Right lobe of liver (tissue), 6 donors: Measurements from ENCODE around the gene PITPNM3. TPM values are rescaled to one million over a fixed set of nuclear protein-coding genes. Genes with fewer than 3 reads are reported as not detected.

Source experiments
- ATAC-seq, 4 donors: fragments of 200-7000 bp; cut with Tn5 transposase; one replicate each; pipeline ENCODE4 v1.9.1; 2020; ENCODE audit warnings: mild to moderate bottlenecking in 4 of 4, moderate library complexity in 4 of 4
- DNase-seq, 3 donors: peaks; one replicate each; pipeline ENCODE4 v3.0.0-alpha.2; 2020
- H3K27ac ChIP-seq, 3 donors: fragments of 200-600 bp; one replicate each; pipeline ENCODE4 v1.8.0; 2022
- H3K27me3 ChIP-seq, 2 donors: fragments of 200-600 bp; one replicate each; pipeline ENCODE4 v1.8.0; 2022
- H3K36me3 ChIP-seq, 4 donors: fragments of 200-600 bp; sonication (generic) in 1 of 4; one replicate each; pipeline versions ENCODE4 v1.5.1 to v1.8.0; 2017 to 2022; ENCODE audit warnings: control low read depth in 1 of 4
- H3K4me1 ChIP-seq, 4 donors: fragments of 200-600 bp; sonication (generic) in 1 of 4; one replicate each; pipeline versions ENCODE4 v1.5.1 to v1.8.0; 2017 to 2022; ENCODE audit warnings: control low read depth in 1 of 4
- H3K4me3 ChIP-seq, 3 donors: fragments of 200-600 bp; one replicate each; pipeline ENCODE4 v1.8.0; 2022
- H3K9me3 ChIP-seq, 4 donors: fragments of 200-600 bp; sonication (generic) in 1 of 4; one replicate each; pipeline versions ENCODE4 v1.5.1 to v1.8.0; 2017 to 2022; ENCODE audit warnings: control low read depth in 1 of 4
- POLR2A ChIP-seq: fragments of 450-650 bp; IDR thresholded peaks from one replicate; pipeline ENCODE4 v1.6.1; 2017; ENCODE audit warnings: antibody characterized with exemption, mild to moderate bottlenecking
- WGBS: methylation state at CpG from one replicate; pipeline ENCODE4 v1.1.6; 2018; ENCODE audit warnings: low coverage, low lambda C conversion rate; ENCODE audit not compliant: insufficient coverage; ENCODE audit errors: missing lambda C conversion rate; 5-methylcytosine and 5-hydroxymethylcytosine counted together
- intact Hi-C, 2 donors: fragments of 100-400 bp; cut with DNase I; formaldehyde crosslinking; loops; one replicate each; pipeline versions ENCODE4 v1.11.2 to v1.14.1; 2022
- total RNA-seq, 6 experiments: library from RNA; depleted of rRNA in 2 of 6; stranded (reverse); fragments of >200 nt in 2 of 6; fragmentation: NEBNext Ultra II Directional in 3 of 6; extraction: Animal tissue kit (Norgen Biotek cat#: 25700) in 3 of 6; gene quantifications; one replicate each; pipeline versions ENCODE4 v1.1.0 to v1.2.4, GENCODE V29; 2016 to 2023
- TF ChIP-seq, protein P1 (sequence below), 4 donors: fragments of 200-600 bp in 3 of 4; fragments of 450-650 bp in 1 of 4; IDR thresholded peaks; one replicate each; pipeline versions ENCODE4 v1.5.1 to v1.8.0; 2016 to 2022; ENCODE audit warnings: antibody characterized with exemption in 4 of 4, mild to moderate bottlenecking in 2 of 4
- donor health status: DM: no; HTN: yes; CAD: no.
- donor health status: DM: no; HTN: no; CAD: no.
- donor health status: DM: no; HTN: no; CAD: no.
- donor health status: DM: no; HTN: yes; CAD: no.
- donor health status: DM: no; HTN: yes; CAD: no.

Gene PITPNM3
- total RNA-seq, 6 experiments from 2014 or later: 0.91 to 3.8 (median 1.2) TPM

DNA sequence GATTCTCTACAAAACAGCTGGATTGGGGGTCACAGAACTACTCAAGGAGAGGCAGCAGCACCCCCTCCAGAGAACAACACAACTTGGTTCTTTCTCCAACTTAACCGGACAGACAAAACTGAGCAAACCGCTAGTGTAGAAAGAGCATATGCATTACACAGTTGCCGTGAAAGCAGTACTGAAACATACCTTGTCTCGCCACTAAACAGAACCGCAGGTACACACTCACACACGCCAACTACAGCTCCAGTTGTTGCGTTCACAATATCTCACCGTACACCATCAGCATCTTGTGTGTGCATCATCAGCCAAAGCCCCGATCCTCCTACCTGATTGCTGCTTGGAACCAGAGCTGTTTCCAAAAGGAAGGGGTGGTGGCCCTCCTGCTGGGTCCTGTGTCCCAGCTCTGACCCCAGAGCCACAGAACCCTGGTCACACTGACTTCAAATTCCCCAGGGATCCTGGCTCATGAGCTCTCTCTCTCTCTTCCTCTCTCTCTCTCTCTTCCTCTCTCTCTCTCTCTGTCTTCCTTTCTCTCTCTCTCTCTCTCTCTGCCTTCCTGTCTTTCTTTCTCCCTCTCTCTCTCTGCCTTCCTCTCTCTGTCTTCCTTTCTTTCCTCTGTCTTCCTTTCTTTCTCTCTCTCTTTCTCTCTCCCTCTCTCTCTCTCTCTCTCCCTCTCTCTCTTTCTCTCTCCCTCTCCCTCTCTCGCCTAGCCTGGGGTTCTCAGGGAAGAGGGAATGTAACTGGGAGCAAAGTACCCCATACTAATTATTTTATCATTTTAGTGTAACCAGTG, 103.7 kb downstream of the PITPNM3 start:
- Histone ChIP-seq H3K4me1 (no peaks in the 10 kb centered on the region), H3K9me3 (no peaks in the 10 kb centered on the region), H3K36me3 (no peaks in the 10 kb centered on the region), H3K27ac (no peak overlapping the region), H3K27me3 (no peaks in the 10 kb centered on the region), H3K4me3 (no peak overlapping the region)
- TF ChIP-seq POLR2A: no peak
- TF ChIP-seq, protein P1, sequence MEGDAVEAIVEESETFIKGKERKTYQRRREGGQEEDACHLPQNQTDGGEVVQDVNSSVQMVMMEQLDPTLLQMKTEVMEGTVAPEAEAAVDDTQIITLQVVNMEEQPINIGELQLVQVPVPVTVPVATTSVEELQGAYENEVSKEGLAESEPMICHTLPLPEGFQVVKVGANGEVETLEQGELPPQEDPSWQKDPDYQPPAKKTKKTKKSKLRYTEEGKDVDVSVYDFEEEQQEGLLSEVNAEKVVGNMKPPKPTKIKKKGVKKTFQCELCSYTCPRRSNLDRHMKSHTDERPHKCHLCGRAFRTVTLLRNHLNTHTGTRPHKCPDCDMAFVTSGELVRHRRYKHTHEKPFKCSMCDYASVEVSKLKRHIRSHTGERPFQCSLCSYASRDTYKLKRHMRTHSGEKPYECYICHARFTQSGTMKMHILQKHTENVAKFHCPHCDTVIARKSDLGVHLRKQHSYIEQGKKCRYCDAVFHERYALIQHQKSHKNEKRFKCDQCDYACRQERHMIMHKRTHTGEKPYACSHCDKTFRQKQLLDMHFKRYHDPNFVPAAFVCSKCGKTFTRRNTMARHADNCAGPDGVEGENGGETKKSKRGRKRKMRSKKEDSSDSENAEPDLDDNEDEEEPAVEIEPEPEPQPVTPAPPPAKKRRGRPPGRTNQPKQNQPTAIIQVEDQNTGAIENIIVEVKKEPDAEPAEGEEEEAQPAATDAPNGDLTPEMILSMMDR (IDR thresholded peaks at IDR 0.05): no peak
- DNase-seq: no peak
- WGBS: 72% methylated on average over 7 of the region's 10 CpGs
- no peak for ATAC-seq
- intact Hi-C loops: no loop called here

DNA sequence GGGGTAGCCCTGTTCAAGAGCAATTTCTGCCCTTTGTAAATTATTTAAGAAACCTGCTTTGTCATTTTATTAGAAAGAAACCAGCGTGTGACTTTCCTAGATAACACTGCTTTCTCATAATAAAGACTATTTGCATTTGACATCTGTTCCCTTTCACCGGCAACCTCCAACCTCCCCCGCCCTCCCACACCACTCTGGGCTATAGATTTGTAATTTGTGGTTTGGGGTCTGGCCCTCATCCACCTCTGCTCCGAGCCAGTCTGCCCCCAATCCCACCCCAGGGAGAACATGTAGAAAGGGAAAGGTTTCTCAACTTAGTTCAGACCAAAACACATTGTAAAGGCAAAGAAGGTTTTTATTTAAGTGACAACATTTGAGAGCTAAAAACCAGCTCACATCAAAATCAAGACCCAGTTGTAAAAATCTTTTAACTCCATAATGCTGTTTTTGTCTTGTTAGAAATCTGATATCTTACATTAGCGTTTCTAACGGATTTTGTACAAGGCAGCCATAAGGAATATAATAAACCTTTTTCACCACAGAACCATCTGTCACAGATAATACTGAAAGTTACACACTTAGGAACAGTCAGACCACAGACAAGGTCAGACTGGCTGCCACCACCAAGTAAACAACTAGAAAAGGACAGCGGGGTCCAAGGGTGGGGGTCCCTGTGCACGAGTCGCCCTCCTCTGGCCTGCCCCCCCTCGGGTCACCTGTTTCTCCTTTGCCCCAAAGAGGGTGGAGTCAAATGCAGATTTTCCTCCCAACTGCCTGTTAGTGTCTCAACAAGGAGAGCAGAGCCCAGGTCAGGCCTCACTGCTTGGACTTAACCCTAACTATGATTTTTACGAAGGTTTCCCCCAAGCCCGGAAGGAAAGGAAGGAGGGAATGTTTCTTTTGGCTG, 105.2 kb downstream of the PITPNM3 start:
- H3K9me3 ChIP-seq: no peaks in the 10 kb centered on the region
- no peaks in the 10 kb centered on the region for H3K4me1 ChIP-seq
- ATAC-seq (no peak), DNase-seq (no peak)
- intact Hi-C loops: no loop called here
- no peaks in the 10 kb centered on the region for H3K36me3 ChIP-seq
- no peaks in the 10 kb centered on the region for H3K27me3 ChIP-seq
- TF ChIP-seq POLR2A: no peak
- TF ChIP-seq, protein P1 (IDR thresholded peaks at IDR 0.05): no peak
- no peak overlapping the region for H3K4me3 ChIP-seq
- 25% methylated on average over 8 of the region's 12 CpGs for WGBS
- no peak overlapping the region for H3K27ac ChIP-seq

DNA sequence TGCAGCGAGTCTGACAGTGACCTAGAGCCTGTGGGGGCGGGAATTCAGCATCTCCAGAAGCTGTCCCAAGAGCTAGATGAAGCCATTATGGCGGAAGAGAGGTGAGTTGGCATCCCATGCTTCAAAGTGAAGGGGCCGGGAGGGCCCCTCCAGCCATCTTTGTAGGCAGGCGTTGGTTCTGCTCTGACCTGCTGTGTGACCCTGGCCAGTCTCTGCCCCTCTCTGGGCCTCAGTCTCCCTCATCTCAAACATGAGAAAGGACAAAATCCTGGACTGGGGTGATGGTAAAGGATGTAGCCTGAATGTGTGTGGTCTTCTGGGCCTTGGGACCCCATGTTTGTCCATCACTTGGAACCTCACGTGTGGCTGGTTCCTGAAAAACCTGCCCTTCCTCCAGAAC, 107.0 kb downstream of the PITPNM3 start:
- DNase-seq (no peak), ATAC-seq (no peak)
- intact Hi-C loops: no loop called here
- 80% methylated on average over 3 of the region's 6 CpGs for WGBS
- TF ChIP-seq, protein P1 (IDR thresholded peaks at IDR 0.05): no peak
- Histone ChIP-seq H3K4me3 (no peak overlapping the region), H3K27ac (no peak overlapping the region), H3K36me3 (no peaks in the 10 kb centered on the region), H3K27me3 (no peaks in the 10 kb centered on the region), H3K4me1 (no peaks in the 10 kb centered on the region), H3K9me3 (no peaks in the 10 kb centered on the region)

DNA sequence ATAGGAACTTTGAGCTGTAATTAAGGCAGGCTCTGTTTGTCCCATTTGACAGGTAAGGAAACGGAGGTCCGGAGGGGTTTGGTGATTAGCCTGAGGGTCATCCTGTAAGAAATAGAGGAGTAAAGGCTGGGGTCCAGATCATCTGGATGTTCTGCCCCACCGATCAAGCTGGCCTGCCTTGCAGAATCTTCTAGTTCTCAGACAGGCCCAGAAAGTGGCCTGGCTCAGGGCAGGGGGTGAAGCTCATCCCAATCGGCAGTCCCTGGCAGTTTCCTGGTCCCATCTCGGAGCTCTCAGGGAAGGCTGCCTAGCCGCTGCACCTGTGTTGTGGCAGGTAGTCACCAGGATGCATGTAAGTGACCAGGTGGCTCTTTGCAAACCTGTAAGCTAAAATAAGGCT, 107.9 kb downstream of the PITPNM3 start:
- no peaks in the 10 kb centered on the region for H3K27me3 ChIP-seq
- ATAC-seq: no peak
- H3K4me1 ChIP-seq: peaks cover 0 to 5% (median 0%) of the 10 kb centered on the region in 4 donors

More for the DNA sequence above, 107.9 kb downstream of the PITPNM3 start:
- no peak for DNase-seq
- H3K36me3 ChIP-seq: no peaks in the 10 kb centered on the region
- TF ChIP-seq, protein P1 (IDR thresholded peaks at IDR 0.05): no peak
- no peak for TF ChIP-seq POLR2A
- intact Hi-C loops: no loop called here
- WGBS: 60% methylated on average over 1 of the region's 6 CpGs
- no peak overlapping the region for H3K4me3 ChIP-seq
- no peaks in the 10 kb centered on the region for H3K9me3 ChIP-seq
- no peak overlapping the region for H3K27ac ChIP-seq
